ENCODE data around the gene GSTM1.

GSTM1 gene

GRCh38 chr1:109733236-109733870 is 45.7 kb downstream of the GSTM1 start:
- H3K4me3 ChIP-seq (replicated peaks in 1 of 2; ENCODE audit: low read depth in 2 of 2, low read length in 2 of 2), result no peak overlapping the region
- no peak for TF ChIP-seq CTCF (IDR thresholded peaks at IDR 0.05; ENCODE audit: low read depth, low read length)
- DNase-seq (ENCODE audit: low read depth in 2 of 2), result no peak

DNA sequence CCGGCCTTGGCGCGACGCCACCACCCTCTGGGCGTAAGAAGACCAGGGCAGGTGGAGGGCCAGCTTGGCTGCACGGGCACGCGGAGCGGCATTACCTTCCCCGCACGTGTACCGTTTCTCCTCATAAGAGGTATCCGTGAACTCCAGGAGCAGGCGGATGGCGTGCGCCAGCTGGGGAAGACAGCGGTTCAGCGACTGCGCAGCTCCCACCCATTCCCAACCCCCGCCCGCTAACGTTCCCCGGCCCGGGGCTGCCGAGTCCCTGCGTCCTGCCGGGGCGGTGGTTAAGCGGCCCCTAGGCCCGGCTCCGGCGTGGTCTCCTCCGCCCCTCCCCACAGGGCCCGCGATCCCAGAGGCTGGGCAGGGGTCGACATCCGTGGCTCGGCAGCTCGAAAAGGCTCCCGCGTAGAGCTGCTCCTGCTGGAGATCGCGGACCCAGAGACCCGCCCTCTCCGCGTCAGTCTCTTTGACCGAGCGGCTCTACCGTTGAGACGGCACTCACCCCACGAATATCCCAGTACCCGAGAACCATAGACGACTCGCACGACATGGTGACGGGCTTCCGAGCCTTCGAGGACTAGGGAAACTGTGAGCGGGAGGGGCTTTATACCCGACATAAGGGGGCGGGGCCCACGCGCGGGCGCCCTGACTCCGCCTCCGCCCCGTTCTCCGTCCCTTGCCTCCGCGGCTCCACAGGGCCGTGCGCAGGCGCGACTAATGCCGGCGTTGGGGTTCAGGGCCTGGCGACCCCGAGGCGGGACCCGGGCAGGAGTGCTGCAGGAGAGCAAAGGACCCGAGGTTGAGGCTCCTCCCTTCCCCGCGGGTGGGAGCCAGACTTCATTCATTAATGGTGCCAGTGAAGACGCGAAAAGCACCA is 52.4 kb downstream of the GSTM1 start:
- no peak for TF ChIP-seq CTCF (IDR thresholded peaks at IDR 0.05; ENCODE audit: low read depth, low read length)
- DNase-seq (ENCODE audit: low read depth in 2 of 2), result peak; percentile 67 to 73
- H3K4me3 ChIP-seq (replicated peaks in 1 of 2; ENCODE audit: low read depth in 2 of 2, low read length in 2 of 2), result peak overlapping the region; percentile 61 to 71

- no peak for TF ChIP-seq CTCF (IDR thresholded peaks at IDR 0.05; ENCODE audit: low read depth, low read length)
- no peak for DNase-seq (ENCODE audit: low read depth in 2 of 2)
- H3K4me3 ChIP-seq (replicated peaks in 1 of 2; ENCODE audit: low read depth in 2 of 2, low read length in 2 of 2), result peak within 1 kb of the TSS; percentile 61 to 71
Measured at GRCh38 chr1:109740615-109741373, 53.2 kb downstream of the GSTM1 start, which contains the start of gene GSTM3. GSTM3 (minus strand) TSS chr1:109741038; CDS start chr1:109740287, 751 bp downstream.

Measured in cardiac fibroblast (primary cell).